Endothelial cell of umbilical vein (primary cell): ENCODE results near the gene FHIT.

ENCODE experiments used
- CTCF ChIP-seq, 2 donors: IDR thresholded peaks; 1 replicate in 1 of 2; 2 replicates in 1 of 2; pipeline ENCODE4 v1.5.1; 2011; ENCODE audit warnings: low read length in 2 of 2, mild to moderate bottlenecking in 2 of 2, moderate library complexity in 2 of 2, control low read depth in 1 of 2, inconsistent platforms in 1 of 2, low read depth in 1 of 2; ENCODE audit not compliant: insufficient read depth in 1 of 2; ENCODE audit errors: extremely low read depth in 1 of 2
- FOS ChIP-seq: IDR thresholded peaks from 2 replicates; pipeline ENCODE4 v1.6.1; 2011; ENCODE audit warnings: mild to moderate bottlenecking, low read length, moderate library complexity, borderline replicate concordance; ENCODE audit not compliant: insufficient read depth
- GATA2 ChIP-seq: IDR thresholded peaks from 2 replicates; pipeline ENCODE4 v1.7.0; 2011; ENCODE audit warnings: low read depth, mild to moderate bottlenecking, moderate library complexity, mixed read lengths, low read length; ENCODE audit not compliant: insufficient read length, insufficient read depth
- JUN ChIP-seq: IDR thresholded peaks from 2 replicates; pipeline ENCODE4 v1.6.1; 2011; ENCODE audit warnings: borderline replicate concordance, low read depth; ENCODE audit not compliant: insufficient read length, insufficient read depth
- POLR2A ChIP-seq: IDR thresholded peaks from 2 replicates; pipeline ENCODE4 v1.6.1; 2012; ENCODE audit warnings: low read depth, mild to moderate bottlenecking, control low read depth, low read length
- POLR2AphosphoS5 ChIP-seq: IDR thresholded peaks from 2 replicates; pipeline ENCODE4 v1.6.1; 2012; ENCODE audit warnings: low read depth, mild to moderate bottlenecking, control low read depth, low read length, moderate library complexity; ENCODE audit not compliant: insufficient read depth

- no peak for TF ChIP-seq CTCF (IDR thresholded peaks at IDR 0.05; ENCODE audit: extremely low read depth in 1 of 2, insufficient read depth in 1 of 2, low read depth in 1 of 2, low read length in 2 of 2)
- TF ChIP-seq FOS = no peak
- TF ChIP-seq GATA2 = no peak
- no peak for TF ChIP-seq POLR2A
- TF ChIP-seq JUN = no peak
- TF ChIP-seq POLR2AphosphoS5 = no peak
These were observed 116.7 kb downstream of the FHIT start for GRCh38 chr3:61134532-61134931.
